Measurements from ENCODE around the gene ATP10A.
"Not testable (repeated sequence)": the region's sequence is repeated elsewhere in the genome, so short reads cannot be mapped to it uniquely, and the experiment has no call there.

Gene ATP10A

DNA sequence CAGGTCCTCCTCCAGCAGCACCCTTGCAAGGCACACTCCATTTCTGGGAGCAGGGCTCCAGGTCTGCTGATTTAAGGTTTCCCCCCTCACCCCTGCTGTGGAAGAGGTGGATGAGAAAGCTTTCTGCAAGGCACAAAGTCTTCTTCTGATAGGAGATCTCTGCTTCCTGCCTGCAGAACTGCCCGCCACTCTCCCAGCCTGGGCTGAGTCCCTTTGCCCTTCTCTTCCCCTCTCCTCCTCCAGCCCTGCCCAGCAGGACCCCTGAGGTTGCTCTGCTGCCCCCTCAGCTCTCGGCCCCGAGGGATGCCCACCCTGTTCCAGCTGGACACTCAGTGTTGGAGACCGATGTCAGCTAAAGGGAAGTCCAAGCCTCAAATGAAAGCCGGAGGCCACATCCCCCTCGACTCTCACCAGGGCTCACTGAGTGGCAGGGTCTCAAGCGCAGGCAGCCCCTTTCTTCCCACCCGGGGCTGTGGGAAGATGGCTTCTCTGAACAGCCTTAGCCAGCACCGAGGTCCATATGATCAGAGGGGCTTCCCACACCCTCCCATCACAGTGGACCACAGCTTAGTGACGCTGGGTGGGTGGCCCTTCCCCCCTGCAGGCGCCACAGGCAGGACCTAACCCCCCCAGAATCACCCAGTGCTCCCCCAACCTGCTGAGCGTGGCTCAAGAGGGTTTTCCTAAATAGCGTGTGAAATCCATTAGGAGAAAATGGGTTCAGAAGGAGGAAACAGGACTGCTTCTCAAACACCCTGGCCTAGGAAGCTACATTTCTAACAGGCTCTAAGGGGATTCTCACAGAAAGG, 4.0 kb downstream of the ATP10A start:
- no peak for FAIRE-seq

DNA sequence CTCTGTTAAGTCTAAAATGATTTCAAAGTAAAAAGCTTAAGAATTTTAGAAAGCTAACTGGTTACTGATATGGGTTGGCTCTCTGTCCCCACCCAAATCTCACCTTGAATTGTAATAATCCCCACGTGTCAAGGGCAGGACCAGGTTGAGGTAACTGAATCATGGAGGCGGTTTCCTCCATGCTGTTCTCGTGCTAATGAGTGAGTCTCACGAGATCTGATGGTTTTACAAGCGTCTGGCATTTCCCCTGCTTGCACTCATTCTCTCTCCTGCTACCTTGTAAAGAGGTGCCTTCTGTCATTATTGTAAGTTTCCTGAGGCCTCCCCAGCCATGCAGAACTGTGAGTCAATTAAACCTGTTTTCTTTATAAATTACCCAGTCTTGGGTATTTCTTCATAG, 7.1 kb downstream of the ATP10A start:
- FAIRE-seq, result not testable (repeated sequence)

DNA sequence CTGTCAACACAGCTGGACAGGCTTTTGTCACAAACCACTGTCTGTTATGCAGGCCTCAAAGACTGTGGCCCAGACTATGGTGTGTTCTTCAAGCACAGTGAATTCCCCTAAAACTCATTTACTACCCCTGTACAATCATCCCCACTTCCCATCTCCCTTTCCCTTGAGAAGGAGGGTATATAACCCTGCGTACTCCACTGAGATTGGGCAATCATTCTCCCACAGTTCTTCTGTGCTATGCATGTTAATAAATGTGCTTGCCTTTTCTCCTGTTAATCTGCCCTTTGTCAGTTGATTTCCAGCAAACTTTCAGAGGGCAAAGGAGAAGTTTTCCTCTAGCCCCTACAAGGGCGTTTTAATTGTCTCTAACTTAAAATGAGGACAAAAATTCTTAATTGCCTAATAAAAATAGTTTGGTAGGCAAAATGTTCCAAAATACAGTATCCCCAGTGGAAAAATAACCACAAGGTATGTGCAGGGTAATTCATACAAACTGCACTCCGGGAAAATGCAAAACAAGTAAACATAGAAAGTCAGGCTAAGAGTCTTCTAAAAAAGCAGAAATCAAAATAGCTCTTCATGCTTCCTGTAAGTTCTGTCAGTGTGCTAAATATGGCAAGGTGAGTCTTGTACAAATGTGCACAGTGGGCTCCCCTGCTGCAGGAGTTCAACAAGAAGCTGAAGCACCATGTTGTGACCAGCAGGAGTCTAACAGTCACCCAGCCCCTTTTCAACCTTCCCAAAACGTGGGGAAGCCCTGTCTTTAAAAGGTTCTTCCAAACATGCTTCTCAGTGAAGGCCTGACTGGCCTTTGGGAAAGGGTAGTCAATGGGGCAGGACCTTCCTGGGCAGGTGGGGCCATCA, 10.2 kb downstream of the ATP10A start:
- FAIRE-seq, result no peak

DNA sequence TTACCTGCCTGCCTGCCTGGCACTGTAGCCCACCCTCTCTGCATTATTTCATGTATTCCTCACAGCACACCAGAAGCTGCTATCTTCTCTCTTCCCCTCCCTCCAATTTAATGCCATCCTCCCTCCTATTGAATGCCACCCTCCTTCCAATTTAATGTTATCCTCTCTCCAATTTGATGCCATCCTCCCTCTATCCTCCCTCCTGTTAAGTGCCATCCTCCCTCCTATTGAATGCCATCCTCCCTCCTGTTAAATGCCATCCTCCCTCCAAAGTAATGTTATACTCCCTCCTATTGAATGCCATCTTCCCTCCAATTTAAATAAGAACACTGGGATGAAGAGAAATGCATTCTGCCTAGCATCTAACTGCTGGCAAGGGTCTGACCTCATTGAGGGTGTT, 11.1 kb downstream of the ATP10A start:
- FAIRE-seq, result no peak

DNA sequence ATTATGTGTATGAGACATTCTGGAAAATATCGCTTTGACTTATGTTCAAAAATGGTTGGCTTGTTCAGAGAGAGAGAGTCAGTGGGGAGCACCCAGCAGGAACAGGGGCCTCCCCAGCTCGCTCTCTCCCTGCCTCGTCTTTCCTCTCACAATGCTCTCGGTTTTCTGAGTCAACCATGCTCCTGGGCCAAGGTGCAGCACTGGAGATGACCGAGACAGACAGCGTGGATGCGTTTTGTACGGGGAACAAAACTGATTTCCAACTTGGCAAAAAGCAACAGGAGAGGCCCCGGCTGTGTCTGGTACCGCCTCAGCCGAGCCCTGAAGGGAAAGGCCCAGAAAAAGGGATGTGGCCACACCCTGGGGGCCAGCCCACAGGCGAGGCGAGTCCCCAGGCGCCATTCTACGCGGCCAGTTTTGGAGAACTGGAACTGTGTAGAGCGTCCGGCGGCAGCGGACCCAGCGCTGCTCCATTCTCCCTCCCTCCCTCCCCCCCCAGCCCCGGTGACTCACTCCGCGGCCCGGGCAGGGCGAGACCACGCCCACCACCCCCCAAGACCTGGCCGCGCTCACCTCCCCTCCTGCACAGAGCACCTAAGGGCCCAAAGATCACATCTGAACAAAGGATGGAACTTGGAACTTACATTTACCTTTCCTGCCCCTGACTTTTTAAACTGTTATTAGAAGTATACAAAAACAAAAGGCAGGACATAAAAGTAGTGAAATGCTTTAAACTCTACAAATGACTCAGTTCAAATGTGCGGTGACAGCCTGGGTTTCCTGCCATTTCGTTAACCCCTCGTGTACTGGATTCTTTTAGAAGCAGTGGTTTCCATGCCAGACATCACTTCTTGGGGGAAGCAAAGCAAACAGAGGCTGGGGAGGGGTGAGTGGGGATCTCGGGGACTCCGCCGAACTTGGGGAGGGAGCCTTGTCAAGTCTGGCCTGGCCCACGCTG, 12.7 kb downstream of the ATP10A start:
- FAIRE-seq, result no peak

DNA sequence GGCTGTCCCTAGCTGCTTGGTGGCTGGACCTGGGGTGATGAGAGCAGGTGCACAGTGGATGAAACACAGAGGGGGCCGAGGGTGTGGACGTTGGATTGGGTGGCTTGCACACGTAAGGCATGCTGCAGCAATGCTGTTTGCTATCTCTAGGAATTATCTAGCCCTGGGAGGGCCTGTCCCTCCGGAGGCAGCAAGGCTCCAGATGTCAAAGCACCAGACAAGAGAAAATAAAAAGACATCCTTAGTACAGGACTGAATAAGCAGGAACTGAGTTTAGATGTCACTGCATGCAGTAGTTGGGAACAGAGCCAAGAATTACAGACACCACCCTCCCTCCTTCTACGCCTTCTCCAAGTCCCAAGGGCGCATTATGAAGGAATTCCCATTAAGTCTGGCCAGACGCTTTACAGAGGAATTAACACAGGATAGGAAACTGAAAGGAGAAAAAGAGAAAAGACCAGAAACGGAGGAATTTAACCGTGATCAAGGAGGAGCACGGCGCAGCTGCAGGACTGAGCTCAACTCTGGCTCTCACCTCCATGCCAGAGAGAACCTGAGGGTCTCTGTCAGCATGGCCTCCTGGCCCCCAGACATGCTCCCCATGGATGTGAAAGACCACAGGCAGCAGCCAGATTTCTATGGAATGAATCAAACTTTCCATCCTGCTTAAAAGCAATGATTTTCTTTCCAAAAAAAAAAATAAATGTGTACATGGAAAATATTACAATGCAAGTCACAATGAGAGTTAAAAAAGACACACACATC, 13.8 kb downstream of the ATP10A start:
- FAIRE-seq, result no peak

DNA sequence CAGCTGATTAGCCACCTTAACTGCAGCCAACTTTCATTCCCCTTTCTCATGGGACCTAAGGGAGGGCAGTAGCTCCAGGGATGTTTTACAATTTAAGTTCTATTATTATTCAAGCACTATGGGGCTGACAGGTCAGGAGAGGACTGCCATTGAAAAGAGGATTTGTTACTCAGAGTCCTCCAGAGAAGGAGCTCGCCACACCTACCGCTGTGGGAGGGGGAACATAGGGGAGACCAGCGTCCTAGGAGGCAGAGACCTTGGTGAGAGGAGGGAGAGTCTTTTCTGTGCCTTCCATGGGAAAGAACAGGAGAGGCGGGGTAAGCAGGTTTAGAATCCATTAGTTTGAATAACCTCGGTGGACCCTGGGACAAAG, 14.4 kb downstream of the ATP10A start:
- FAIRE-seq, result no peak

DNA sequence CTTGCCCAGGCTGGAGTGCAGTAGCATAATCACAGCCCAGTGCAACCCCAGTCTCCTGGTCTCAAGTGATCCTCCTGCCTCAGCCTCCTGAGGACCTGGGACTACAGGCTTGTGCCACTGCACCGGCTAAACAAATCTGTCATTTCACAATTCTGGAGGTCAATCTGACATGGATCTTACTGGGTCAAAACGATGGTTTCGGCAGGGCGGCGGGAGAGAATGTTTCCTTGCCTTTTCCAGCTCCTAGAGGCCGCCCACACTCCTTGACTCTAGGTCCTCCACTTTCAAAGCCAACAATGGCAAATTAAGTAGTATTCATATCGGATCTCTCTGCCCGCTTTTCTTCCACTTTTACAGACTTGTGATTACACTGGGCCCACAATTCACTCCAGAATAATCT, 14.8 kb downstream of the ATP10A start:
- FAIRE-seq, result no peak

DNA sequence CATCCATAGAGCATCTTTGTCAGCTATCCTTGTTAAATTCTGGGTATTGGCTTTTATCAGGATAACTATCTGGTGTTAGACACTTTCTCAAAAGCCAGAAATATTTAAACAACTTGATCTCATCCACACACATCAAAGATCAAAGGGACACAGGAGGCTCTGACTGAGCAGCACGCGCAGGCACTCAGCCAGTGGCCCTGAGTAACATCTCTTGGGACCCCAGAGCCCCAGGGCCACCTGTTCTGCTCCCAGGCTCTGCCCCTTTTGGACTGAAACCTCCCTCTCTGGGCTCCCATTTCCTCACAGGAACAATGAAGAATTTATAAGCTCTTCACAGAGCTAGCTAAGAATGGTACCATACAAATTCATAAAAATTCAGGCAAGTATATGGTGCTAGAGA, 16.1 kb downstream of the ATP10A start:
- no peak for FAIRE-seq

DNA sequence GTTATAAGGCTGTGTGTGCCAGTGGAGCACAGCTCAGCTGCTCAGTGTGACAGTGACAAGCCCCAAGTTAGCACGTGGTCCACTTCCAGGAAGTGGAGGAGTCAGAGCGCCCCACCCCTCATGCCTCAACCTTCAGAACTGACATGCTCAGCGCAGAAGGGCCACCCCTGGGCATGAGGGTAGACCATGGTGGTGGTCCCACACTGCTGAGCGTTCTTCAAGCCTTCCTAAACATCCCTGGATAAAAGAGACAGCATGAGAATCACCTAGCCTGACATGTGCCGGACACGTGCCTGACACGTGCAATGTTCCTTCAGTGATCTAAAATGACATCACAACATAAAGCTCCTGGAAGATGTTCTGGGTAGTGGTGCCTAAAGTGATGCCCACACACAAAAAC, 16.8 kb downstream of the ATP10A start:
- no peak for FAIRE-seq

DNA sequence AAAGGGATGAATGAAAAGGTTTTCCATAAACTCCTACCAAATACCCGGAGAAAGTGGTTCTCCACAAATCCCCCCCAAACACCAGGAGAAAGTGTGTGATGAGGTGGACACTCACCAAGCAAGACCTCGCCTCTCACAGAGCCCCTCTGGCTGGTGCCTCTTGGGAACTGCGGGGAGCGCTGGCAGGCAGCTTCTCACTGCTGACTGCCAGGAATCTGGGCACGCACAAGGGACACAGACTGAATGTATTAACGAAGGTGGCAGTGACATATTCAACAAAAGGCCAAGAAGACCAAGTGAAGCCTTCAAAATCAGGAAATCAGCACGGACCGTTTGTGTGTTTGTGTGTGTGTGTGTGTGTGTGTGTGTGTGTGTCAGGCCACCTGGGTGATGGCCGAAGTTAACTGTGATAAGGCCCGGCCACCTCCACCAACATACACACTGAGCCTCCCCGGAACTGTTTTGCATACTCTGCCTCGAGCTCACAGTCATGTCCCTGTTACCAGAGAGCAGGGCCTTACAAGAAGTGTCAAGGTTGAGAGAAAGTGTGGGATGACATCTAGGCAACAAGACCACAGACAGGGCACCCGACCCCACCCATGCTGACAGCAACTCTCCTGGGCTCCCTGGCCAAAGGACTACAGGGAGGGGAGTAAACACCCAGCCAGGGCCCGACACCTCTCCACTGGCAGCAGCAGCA, 18.0 kb downstream of the ATP10A start:
- no peak for FAIRE-seq

DNA sequence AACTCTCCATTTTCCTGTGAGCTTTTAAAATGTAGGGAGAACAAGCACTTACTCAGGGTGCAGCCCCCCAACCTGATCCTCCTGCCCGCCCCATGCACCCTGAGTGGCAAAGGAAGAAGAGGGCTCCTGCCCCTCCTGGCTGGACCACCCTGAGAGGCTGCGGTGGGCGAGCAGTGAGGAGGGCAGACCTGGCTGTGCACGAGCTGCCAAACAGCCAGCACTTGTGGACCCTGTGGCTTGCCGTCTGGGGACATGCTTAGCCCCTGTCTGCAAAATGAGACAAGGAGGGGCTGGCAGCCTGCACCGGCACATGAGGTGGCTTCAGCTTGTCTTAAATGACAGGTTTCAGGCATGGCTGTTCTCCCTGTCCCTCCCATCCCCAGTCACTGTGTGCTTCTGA, 18.6 kb downstream of the ATP10A start:
- FAIRE-seq, result no peak

DNA sequence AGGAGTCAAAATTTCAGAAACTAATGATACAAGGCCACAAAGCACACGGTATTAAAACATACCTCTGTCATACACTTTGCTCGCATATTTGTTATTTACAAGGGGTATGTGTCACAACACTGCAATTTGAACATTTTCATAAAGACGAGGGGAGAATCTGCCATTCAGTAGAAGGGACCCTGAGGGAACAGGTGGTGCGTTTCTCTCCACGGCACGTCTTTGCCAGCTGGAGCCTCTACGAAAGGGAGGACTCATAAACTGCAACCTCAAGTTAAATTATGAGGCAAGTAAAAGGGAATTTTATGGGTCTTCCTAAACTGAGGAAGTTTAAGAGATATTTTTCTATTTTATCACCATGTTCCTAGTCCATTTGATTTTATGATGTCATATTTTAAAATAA, 19.1 kb downstream of the ATP10A start:
- no peak for FAIRE-seq

DNA sequence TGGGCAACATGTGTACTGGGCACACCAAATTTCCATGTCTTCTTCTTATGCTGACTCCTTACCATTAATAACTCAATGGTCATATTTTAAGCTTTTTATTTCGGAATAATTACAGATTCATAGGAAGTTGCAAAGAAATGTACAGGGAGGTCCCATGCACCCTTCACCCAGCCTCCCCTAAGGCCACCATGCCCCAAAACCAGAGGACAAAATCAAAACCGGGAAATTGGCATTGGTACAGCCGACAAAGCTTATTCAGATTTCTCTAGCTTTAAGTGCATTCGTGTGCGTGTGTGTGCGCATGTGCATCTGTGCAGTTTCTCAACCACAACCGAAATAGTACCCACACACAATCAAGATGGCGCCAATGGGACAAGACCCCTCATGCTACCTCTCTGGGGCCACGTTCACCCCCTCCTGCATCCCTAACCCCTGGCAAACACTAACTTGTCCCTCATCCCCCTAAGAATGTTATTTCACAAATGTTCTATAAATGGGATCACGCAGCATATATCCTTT, 23.4 kb downstream of the ATP10A start:
- no peak for FAIRE-seq

DNA sequence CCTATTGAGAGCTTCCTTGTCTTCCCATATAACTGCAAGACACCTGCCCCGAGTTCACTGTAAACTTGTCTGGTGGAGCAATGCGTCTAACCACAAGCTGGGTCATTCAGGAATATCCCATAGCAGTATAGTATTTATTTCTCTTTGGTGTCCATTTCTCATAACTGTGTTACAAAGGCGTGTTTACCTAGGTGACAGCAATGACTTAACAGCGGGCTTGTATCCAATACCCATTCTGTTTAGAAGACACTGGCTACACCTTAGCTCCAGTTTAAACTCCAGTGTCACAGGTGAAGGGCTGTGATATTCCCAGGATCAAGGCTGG, 24.3 kb downstream of the ATP10A start:
- FAIRE-seq, result no peak

DNA sequence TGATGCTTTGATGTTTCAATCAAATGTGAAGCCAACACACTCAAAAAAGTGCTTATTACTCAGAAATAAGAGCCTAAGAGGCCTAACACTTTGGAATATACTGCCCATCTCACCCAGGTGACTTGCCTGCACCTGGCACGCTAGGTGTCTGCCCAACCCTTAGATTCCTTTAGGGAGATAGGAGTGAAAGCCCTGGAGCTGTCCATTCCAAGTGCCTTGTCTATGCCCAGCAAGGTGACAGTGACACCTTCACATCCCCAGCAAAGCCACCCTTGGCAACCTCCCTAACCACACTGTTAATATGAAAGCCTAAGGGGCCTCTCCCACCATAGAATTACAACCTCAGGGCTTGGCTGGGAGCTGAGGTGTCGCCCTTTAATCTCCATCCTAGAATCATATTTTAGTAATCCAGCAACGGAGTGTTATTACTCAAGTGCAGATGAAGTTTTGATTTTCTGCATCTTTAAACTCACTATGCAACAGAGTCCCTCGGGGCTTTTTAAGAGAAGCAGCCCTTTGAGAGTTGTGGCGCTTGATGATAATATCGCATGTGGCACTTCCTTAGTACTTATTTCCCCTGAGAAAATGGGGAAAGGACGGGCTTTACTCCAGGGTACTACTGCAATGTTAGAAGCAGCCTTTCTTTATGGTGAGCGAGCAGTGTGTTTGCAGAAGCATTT, 24.8 kb downstream of the ATP10A start:
- no peak for FAIRE-seq

DNA sequence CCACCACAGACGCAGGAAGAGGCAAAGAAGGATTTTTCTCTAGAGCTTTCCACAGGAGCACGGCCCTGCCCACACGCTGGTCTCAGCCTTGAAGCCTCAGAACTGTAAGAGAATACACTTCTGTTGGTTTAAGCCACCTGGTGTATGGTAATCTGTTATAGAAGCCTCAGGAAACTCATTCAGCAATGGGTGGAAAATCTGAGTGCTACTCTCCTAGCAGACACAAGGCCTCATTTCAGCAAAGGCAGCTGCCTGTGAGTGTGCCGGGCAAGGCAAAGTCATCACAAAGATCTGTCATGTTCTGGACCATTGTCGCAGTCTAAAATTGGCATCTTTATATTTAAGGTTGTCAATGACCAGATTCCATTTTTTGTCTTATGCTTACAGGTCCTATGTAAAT, 31.0 kb downstream of the ATP10A start:
- no peak for FAIRE-seq

DNA sequence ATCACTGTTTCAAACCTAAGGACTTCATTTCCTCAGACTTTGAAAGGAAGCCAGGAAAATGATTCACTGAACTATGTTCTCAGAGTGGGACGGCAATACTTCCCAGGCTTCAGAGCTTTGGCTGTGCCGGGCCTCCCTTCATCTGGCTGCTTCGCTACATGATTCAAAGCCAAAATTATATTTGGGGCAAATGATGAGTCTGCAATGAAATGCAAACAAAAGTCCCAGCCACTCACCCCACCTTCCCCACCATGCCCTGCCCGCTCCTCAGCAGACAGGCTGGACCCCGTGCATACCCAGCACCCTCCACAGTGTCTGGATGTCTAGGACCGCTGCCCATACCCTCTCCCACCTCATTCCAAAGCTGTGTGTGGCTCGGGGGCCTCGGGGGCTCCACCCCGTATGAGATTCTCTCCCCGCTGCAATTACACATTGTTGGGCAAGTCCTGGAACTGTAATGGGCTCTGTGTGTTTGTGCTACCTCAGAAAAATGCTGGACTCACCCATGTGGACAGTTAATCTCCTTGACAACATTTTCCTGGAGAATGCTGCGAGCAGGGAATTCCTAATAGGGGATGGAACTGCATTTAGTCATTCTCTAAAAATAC, 32.2 kb downstream of the ATP10A start:
- no peak for FAIRE-seq

DNA sequence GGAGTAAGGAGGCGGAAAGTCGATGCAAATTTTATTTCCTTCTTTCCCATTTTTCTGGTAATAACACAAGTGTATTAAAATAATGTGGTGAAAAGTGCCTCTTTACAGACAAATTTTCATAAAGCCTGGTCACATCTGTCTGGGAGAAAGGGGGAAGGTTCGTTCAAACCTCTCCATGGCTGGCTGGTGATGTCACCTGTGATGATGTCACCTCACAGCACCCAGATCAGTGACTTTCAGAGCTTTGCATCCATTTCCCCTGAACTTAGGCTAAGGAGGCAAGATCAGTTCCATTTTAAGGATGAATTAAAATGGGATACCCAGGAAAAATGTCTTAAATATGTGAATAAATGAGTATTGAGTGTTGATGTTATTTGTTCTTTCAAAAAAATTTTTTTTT, 34.1 kb downstream of the ATP10A start:
- no peak for FAIRE-seq

DNA sequence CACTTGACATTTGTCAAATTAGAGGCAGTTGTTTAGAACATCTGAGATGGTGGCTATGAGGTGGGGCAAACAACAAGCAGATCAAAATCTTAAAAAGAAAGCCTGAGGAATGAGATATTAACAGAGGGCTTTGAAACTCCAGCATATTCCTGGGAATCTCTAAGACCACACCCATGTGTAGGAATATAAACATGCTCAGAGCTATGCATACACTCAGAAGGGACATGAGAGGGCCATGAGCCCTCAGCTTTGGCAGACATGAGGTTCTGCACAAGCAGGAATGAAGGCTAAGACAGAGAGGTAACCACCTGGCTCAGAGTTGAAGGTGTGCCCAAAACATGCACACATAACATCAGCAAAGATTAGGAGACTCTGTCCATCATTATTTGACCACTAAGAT, 37.9 kb downstream of the ATP10A start:
- no peak for FAIRE-seq

All from colon (tissue), 2 donors.